Fibroblast of peridontal ligament (primary cell): Measurements from ENCODE around the gene SPATA9.

Source experiments
- DNase-seq: peaks from one replicate; pipeline ENCODE4 v3.0.0-alpha.2; 2010; ENCODE audit errors: extremely low read depth

Gene SPATA9

DNA sequence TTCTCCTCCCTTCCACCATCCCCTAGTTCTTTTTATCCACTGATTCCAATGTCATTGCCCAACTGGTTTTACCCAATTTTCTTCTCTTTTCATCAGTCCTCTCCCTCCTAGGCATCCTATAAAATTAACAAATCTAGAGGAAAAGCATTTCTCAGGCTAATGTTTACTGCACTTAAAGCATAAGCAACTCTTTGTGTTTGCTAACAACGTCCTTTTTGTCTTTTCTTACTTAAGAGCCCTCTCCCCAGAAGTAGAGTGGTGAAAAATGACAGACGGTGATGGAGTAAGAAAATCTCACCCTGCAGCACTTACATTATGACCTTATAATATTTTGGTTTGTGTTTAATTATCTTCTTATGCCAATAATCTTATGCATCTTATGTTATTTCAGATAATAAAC is 1.6 kb upstream of the SPATA9 start:
- DNase-seq = no peak

DNA sequence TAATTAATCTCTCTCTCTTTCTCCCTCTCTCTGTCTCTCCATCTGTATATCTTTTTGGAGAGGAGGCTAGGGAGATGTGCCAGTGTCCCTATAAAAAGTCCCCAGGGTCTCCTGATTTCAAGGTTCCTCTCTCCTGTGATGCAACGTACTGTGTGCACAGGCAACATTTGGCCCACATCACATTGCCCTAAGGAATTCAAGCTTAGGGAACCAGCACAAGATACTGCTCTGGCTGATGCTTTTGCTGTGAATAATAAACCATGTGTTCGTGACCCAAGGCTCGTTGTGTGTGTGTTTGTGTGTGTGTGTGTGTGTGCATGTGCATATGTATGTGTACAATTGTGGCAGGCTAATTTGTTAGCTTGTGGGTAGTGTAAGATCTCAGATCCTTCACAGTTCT is 9.7 kb downstream of the SPATA9 start:
- DNase-seq = peak; percentile 53

GRCh38 chr5:95672641-95673040 is 10.2 kb downstream of the SPATA9 start:
- no peak for DNase-seq

GRCh38 chr5:95671826-95672225 is 11.0 kb downstream of the SPATA9 start:
- no peak for DNase-seq

- DNase-seq = peak; percentile 23
Measured at GRCh38 chr5:95670568-95670967, 12.2 kb downstream of the SPATA9 start.

DNA sequence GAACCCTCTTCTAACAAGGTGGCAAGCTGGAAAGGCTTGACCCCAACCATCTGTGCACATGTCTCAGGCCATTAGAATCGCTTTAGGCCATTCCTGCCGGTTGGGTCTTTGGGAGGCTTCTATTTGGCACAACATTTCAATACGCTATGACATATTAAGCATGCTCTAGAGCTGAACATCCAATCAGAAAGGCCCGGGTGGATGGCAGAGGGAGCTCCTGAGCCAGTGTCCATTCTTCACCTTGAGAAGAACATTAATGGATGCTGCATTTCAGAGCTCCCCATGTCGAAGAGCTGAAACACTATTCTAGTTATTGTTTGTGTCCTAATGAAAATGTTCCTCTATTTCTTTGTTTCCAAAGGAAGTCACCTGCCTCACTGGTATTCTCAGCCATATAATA is 12.8 kb downstream of the SPATA9 start:
- DNase-seq = no peak

GRCh38 chr5:95669540-95669939 is 13.3 kb downstream of the SPATA9 start:
- peak; percentile 99 for DNase-seq

- DNase-seq = no peak
Measured at GRCh38 chr5:95668728-95669127, 14.1 kb downstream of the SPATA9 start.

GRCh38 chr5:95668216-95668615 is 14.6 kb downstream of the SPATA9 start:
- DNase-seq = peak; percentile 63

DNA sequence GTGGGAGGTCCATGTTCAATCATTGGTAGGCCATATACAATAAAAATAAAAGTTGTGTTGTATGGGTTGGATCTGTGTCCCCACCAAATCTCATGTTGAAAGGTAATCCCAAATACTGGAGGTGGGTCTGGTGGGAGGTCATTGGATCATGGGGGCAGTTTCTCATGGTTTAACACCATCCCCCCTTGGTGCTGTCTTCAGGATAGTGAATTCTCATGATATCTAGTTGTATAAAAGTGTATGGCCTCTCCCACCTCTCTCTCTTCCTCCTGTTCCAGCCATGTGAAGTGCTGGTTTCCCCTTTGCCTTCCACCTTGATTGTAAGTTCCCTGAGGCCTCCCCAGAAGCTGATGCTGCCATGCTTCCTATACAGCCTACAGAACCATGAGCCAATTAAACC is 15.1 kb downstream of the SPATA9 start:
- no peak for DNase-seq

DNA sequence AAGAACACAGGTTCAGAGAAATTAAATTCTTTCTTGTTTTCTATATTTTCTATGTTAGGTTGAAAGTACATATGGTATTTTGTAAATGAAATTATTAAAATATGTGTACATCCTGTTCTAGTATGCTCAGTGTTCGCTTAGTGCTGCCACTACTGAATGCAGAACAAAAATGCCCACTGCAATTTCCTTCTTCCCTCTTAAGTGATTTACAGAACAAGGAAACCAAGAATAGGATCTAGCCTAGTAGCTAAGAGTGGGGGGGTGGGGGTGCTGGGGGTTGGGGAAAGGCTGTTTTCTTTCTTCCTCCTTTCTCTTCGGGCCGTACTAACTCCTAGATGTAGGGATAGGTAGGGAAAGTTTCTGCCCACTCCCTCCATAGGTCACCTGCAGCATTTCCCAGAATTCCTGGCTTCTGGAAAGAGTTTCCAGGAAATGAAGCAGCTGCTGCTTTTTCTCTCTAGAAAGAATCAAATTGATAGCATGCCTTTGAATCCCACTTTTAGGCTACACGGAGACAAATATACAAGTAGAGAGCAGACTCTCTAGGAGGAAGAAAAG is 15.7 kb downstream of the SPATA9 start:
- DNase-seq = no peak

GRCh38 chr5:95664204-95664786 is 18.5 kb downstream of the SPATA9 start:
- peak; percentile 69 for DNase-seq

- no peak for DNase-seq
Measured at GRCh38 chr5:95662946-95663345, 19.8 kb downstream of the SPATA9 start.

GRCh38 chr5:95660060-95660459 is 22.7 kb downstream of the SPATA9 start:
- no peak for DNase-seq

GRCh38 chr5:95655575-95655974 is 27.2 kb downstream of the SPATA9 start:
- DNase-seq = no peak

- DNase-seq = no peak
Measured at GRCh38 chr5:95654196-95654595, 28.6 kb downstream of the SPATA9 start.

- DNase-seq = no peak
Measured at GRCh38 chr5:95652849-95653248, 29.9 kb downstream of the SPATA9 start.

- no peak for DNase-seq
Measured at GRCh38 chr5:95649842-95650620, 32.8 kb downstream of the SPATA9 start.

GRCh38 chr5:95649274-95649673 is 33.5 kb downstream of the SPATA9 start:
- DNase-seq = no peak

DNA sequence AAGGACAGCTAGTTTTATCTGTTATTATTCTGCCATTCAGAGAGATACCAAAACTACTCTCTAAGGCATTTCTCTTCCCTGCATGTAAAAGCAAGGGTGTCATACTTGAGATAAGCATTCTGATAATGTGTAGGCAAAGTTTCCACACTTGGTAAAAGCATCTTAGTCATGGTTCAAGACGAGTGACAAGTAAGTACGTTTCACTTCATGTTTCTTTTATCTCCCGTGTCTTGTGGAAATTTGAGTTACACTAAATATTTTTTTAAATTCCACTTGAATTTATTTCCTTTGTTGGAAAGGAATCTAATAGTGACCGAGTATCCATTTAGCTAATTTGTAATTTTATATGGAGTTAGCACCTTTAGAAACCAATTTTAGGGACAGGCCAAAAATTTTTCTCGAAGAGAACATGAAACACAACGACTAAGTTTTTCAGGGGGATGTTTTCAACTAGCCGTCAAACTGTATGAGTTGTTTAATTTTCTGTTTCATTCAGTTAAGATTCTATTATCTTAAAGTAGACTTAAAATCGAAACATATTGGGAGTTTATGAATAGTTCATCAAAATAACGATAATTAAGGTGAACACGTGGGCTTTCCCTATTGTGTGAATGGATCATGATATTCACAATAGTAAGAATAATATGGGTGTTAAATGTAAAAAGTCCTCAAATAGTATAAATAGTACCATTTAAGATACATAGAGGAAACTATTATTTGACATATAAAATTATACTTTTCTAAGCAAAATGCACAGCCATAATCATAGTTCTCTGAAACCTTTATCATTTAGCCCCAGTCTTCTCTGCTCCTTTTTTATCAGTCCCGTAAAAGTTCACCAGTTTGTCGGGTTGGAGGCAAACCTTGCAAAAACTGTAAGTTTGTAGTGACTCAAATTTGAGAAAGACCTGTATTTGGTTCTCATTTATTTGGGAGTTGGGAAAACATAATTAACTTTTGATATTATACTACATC is 34.6 kb downstream of the SPATA9 start:
- no peak for DNase-seq

DNA sequence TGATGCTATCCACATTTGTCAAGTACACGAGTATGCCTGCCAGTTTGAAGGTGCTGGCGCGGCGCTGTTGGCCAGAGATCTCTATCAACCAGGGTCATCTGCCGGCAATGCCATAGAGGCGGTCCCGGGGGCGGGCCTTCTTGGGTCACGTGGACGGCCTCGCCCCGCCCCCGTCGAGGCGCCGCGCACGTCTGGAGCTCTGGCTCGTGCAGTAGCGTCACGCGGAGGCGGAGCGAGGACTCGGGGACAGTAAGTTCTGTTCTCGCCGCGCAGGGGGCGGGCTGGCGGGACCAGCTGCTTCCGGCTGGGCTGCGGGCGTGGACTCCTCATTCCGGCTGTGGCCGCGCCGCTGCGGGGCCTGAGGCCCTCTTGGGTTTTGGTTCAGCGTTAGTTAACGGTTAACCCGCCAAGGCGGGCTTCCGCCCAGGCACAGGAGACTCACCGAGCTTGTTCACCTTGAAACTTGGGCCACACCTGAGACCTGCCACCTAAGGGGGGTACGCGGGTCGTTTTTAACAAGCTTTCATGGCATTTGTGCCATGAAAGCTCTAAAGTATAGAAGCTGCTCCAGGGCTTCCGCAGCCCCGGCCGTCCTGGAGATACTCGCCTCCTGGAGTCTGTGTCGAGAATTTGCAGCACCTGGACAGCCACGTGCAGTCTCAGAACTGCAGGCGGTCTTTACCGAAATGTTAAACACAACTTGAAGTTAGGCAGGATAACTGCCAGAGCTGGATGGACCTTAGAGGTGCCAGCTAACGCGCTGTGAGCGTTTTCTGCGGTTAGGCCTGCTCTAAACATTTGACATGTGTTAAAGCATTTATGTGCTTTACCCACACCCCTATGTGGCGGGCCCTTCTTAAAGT is 36.0 kb downstream of the SPATA9 start, which contains the start of gene RFESD:
Gene RFESD, plus strand, starts transcription at position 209 of the 863 bp plus-strand sequence. CDS start 5,495 bp downstream, outside the sequence.
- peak; percentile 93 for DNase-seq
